GM12878 (cell line): Measurements from ENCODE around the gene GFAP. TPM values are rescaled to one million over a fixed set of nuclear protein-coding genes. Genes with fewer than 3 reads are reported as not detected.

ENCODE experiments used
- YY1 ChIP-seq: IDR thresholded peaks from 2 replicates; pipeline ENCODE4 v1.6.1; 2011; ENCODE audit warnings: low read depth, mild to moderate bottlenecking, low read length
- ZNF274 ChIP-seq: IDR thresholded peaks from one replicate; pipeline ENCODE4 v1.8.0; 2011; ENCODE audit not compliant: insufficient read length, insufficient read depth
- polyA plus RNA-seq, 11 experiments: library from polyadenylated mRNA; depleted of rRNA in 4 of 11; unstranded in 6 of 11; stranded (reverse) in 5 of 11; fragments of >200 nt; fragmentation: Nextera tagmentation in 4 of 11; fragmentation: Illumina TruSeq in 1 of 11; extraction: Ambion mirVana in 4 of 11; extraction: Trizol in 1 of 11; gene quantifications; 1 replicate in 1 of 11; 2 replicates in 10 of 11; pipeline versions ENCODE4 v1.2.1 to v1.2.3, GENCODE V29; 2011 to 2016; ENCODE audit warnings: inconsistent platforms in 2 of 11, missing spikeins in 2 of 11, low read depth in 1 of 11
- total RNA-seq, 4 experiments: library from RNA; depleted of rRNA in 3 of 4; stranded (reverse); fragments of >200 nt in 3 of 4; fragmentation: Illumina TruSeq in 1 of 4; extraction: Trizol in 1 of 4; gene quantifications; 2 replicates each; pipeline versions ENCODE4 v1.2.1 to v1.2.3, GENCODE V29; 2013 to 2021
- TF ChIP-seq, protein P1 (sequence below): fragments of 450-650 bp; IDR thresholded peaks from 2 replicates; pipeline ENCODE4 v1.6.1; 2017; ENCODE audit warnings: mild to moderate bottlenecking, moderate library complexity
- TF ChIP-seq, protein P2 (sequence below): fragments of 450-650 bp; IDR thresholded peaks from 2 replicates; pipeline ENCODE4 v1.6.1; 2016; ENCODE audit warnings: mild to moderate bottlenecking, moderate library complexity, borderline replicate concordance

Gene GFAP
- total and polyA plus RNA-seq, 10 of the 15 experiments (the other 5 are each of a cell fraction or from before 2014, with no cell fraction given) = 0.04 to 0.25 TPM; not detected in 8

DNA sequence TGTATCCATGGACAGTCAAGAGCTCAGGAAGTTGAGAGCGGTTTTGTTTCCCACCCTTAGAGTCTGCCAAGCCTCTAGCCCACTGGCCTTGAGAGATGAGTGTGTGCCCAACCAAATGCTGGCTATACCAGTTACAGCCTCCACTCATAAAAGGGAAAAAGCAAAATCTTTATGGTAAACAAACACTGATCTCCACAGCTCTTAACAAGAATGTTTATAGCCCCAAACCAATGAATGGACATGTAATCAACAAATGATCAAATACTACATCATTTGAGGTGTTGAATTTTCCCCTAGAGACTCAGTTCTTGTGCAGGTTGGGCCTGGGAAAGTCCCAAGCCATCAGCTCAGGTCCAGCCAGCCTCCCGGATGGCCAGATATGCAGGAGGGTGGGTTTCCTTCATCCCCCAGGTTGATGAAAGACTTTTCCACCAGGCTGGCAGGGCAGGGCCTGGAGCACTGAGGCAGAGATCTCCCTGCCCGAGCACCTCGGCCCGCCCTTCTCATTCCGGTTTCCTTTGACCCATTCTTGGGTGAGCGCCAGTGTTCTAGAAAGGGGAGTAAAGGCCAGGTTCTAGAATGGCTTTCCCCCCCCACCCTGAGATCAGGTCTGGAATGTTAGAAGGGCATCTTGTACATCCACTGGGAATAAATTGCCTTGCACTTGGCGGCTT, 12.2 kb downstream of the GFAP start (continued):
- TF ChIP-seq, protein P1, sequence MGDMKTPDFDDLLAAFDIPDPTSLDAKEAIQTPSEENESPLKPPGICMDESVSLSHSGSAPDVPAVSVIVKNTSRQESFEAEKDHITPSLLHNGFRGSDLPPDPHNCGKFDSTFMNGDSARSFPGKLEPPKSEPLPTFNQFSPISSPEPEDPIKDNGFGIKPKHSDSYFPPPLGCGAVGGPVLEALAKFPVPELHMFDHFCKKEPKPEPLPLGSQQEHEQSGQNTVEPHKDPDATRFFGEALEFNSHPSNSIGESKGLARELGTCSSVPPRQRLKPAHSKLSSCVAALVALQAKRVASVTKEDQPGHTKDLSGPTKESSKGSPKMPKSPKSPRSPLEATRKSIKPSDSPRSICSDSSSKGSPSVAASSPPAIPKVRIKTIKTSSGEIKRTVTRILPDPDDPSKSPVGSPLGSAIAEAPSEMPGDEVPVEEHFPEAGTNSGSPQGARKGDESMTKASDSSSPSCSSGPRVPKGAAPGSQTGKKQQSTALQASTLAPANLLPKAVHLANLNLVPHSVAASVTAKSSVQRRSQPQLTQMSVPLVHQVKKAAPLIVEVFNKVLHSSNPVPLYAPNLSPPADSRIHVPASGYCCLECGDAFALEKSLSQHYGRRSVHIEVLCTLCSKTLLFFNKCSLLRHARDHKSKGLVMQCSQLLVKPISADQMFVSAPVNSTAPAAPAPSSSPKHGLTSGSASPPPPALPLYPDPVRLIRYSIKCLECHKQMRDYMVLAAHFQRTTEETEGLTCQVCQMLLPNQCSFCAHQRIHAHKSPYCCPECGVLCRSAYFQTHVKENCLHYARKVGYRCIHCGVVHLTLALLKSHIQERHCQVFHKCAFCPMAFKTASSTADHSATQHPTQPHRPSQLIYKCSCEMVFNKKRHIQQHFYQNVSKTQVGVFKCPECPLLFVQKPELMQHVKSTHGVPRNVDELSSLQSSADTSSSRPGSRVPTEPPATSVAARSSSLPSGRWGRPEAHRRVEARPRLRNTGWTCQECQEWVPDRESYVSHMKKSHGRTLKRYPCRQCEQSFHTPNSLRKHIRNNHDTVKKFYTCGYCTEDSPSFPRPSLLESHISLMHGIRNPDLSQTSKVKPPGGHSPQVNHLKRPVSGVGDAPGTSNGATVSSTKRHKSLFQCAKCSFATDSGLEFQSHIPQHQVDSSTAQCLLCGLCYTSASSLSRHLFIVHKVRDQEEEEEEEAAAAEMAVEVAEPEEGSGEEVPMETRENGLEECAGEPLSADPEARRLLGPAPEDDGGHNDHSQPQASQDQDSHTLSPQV = no peak
- TF ChIP-seq ZNF274 = no peak
- TF ChIP-seq YY1 = no peak
- TF ChIP-seq, protein P2, sequence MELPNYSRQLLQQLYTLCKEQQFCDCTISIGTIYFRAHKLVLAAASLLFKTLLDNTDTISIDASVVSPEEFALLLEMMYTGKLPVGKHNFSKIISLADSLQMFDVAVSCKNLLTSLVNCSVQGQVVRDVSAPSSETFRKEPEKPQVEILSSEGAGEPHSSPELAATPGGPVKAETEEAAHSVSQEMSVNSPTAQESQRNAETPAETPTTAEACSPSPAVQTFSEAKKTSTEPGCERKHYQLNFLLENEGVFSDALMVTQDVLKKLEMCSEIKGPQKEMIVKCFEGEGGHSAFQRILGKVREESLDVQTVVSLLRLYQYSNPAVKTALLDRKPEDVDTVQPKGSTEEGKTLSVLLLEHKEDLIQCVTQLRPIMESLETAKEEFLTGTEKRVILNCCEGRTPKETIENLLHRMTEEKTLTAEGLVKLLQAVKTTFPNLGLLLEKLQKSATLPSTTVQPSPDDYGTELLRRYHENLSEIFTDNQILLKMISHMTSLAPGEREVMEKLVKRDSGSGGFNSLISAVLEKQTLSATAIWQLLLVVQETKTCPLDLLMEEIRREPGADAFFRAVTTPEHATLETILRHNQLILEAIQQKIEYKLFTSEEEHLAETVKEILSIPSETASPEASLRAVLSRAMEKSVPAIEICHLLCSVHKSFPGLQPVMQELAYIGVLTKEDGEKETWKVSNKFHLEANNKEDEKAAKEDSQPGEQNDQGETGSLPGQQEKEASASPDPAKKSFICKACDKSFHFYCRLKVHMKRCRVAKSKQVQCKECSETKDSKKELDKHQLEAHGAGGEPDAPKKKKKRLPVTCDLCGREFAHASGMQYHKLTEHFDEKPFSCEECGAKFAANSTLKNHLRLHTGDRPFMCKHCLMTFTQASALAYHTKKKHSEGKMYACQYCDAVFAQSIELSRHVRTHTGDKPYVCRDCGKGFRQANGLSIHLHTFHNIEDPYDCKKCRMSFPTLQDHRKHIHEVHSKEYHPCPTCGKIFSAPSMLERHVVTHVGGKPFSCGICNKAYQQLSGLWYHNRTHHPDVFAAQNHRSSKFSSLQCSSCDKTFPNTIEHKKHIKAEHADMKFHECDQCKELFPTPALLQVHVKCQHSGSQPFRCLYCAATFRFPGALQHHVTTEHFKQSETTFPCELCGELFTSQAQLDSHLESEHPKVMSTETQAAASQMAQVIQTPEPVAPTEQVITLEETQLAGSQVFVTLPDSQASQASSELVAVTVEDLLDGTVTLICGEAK = no peak
